Uterus (tissue), 4 donors: ENCODE data around the gene ERGIC1. TPM values are rescaled to one million over a fixed set of nuclear protein-coding genes. Genes with fewer than 3 reads are reported as not detected.

Source experiments
- DNase-seq, 2 donors: peaks; one replicate each; pipeline ENCODE4 v3.0.0-alpha.2; 2019 to 2020
- H3K27ac ChIP-seq, 2 donors: fragments of 200-600 bp; sonication (generic); 1 replicate in 1 of 2; 2 replicates in 1 of 2; pipeline ENCODE4 v1.5.1; 2016 to 2018
- H3K27me3 ChIP-seq, 2 donors: fragments of 200-600 bp; sonication (generic); one replicate each; pipeline ENCODE4 v1.5.1; 2018 to 2019; ENCODE audit warnings: control low read depth in 1 of 2
- H3K36me3 ChIP-seq, 2 donors: fragments of 200-600 bp; sonication (generic); one replicate each; pipeline ENCODE4 v1.5.1; 2019; ENCODE audit warnings: control low read depth in 1 of 2
- H3K4me1 ChIP-seq, 2 donors: fragments of 200-600 bp; sonication (generic); one replicate each; pipeline ENCODE4 v1.5.1; 2018 to 2019; ENCODE audit warnings: control low read depth in 1 of 2
- H3K4me3 ChIP-seq, 2 donors: fragments of 200-600 bp; sonication (generic); 1 replicate in 1 of 2; 2 replicates in 1 of 2; pipeline ENCODE4 v1.5.1; 2018 to 2019; ENCODE audit warnings: mild to moderate bottlenecking in 1 of 2
- H3K9me3 ChIP-seq, 2 donors: fragments of 200-600 bp; sonication (generic); one replicate each; pipeline ENCODE4 v1.5.1; 2019; ENCODE audit warnings: control low read depth in 1 of 2
- CTCF ChIP-seq, 4 experiments: fragments of 200-600 bp in 2 of 4; fragments of 450-650 bp in 2 of 4; sonication (generic) in 2 of 4; IDR thresholded peaks; one replicate each; pipeline ENCODE4 v1.5.1; 2016 to 2019; ENCODE audit warnings: antibody characterized with exemption in 4 of 4, mild to moderate bottlenecking in 2 of 4, moderate library complexity in 1 of 4
- POLR2A ChIP-seq, 2 donors: fragments of 450-650 bp; IDR thresholded peaks; one replicate each; pipeline ENCODE4 v1.6.1; 2016; ENCODE audit warnings: antibody characterized with exemption in 2 of 2, mild to moderate bottlenecking in 1 of 2, moderate library complexity in 1 of 2
- intact Hi-C: fragments of 100-400 bp; cut with DNase I; formaldehyde crosslinking; loops from one replicate; pipeline ENCODE4 v1.15.1; 2023; ENCODE audit warnings: low total_unique reads
- total RNA-seq, 4 donors: library from RNA; depleted of rRNA in 3 of 4; stranded (reverse); fragments of >200 nt in 3 of 4; gene quantifications; one replicate each; pipeline versions ENCODE4 v1.1.0 to v1.2.4, GENCODE V29; 2014 to 2023
- donor health status: DM: yes; HTN: yes; CAD: no.

ERGIC1 gene
- total RNA-seq, 4 donors from 2014 or later, result 34.8 to 130 (median 67.7) TPM

- Histone ChIP-seq H3K9me3 (no peaks in the 10 kb centered on the region), H3K4me3 (no peak overlapping the region), H3K27me3 (no peaks in the 10 kb centered on the region), H3K27ac (peak overlapping the region in 1 of 2 donors; percentile 30), H3K36me3 (no peaks in the 10 kb centered on the region), H3K4me1 (peaks cover 0 to 3% of the 10 kb centered on the region in 2 donors)
- DNase-seq, result no peak
- TF ChIP-seq POLR2A (IDR thresholded peaks at IDR 0.05) (no peak), CTCF (IDR thresholded peaks at IDR 0.05) (no peak)
- intact Hi-C loops, result no loop called here
Measured at GRCh38 chr5:172881691-172882370, 47.8 kb downstream of the ERGIC1 start.

- Histone ChIP-seq H3K9me3 (no peaks in the 10 kb centered on the region), H3K4me1 (peaks cover 0 to 9% of the 10 kb centered on the region in 2 donors)
- intact Hi-C loops, result no loop called here
Measured at GRCh38 chr5:172883066-172883465, 49.0 kb downstream of the ERGIC1 start.

GRCh38 chr5:172885597-172886340 lies 51.7 kb downstream of the ERGIC1 start:
- intact Hi-C loops, result no loop called here
- no peak for TF ChIP-seq POLR2A (IDR thresholded peaks at IDR 0.05)
- TF ChIP-seq CTCF (IDR thresholded peaks at IDR 0.05), result no peak
- H3K9me3 ChIP-seq, result no peaks in the 10 kb centered on the region
- no peaks in the 10 kb centered on the region for H3K36me3 ChIP-seq
- peak overlapping the region; percentile 90 to 95 for H3K27ac ChIP-seq
- no peak for DNase-seq
- no peak overlapping the region for H3K4me3 ChIP-seq
- H3K27me3 ChIP-seq, result no peaks in the 10 kb centered on the region
- H3K4me1 ChIP-seq, result peaks cover 0 to 6% of the 10 kb centered on the region in 2 donors

More at GRCh38 chr5:172883066-172883465, 49.0 kb downstream of the ERGIC1 start:
- no peaks in the 10 kb centered on the region for H3K27me3 ChIP-seq
- no peaks in the 10 kb centered on the region for H3K36me3 ChIP-seq
- H3K27ac ChIP-seq, result no peak overlapping the region
- no peak overlapping the region for H3K4me3 ChIP-seq
- TF ChIP-seq CTCF (IDR thresholded peaks at IDR 0.05), result no peak
- no peak for TF ChIP-seq POLR2A (IDR thresholded peaks at IDR 0.05)
- DNase-seq, result no peak

GRCh38 chr5:172886476-172886875 lies 52.4 kb downstream of the ERGIC1 start:
- intact Hi-C loops, result no loop called here
- TF ChIP-seq CTCF (IDR thresholded peaks at IDR 0.05), result no peak
- TF ChIP-seq POLR2A (IDR thresholded peaks at IDR 0.05), result no peak
- DNase-seq, result no peak
- Histone ChIP-seq H3K9me3 (no peaks in the 10 kb centered on the region), H3K4me3 (no peak overlapping the region), H3K27me3 (no peaks in the 10 kb centered on the region), H3K27ac (peak overlapping the region; percentile 90 to 95), H3K4me1 (peaks cover 0 to 9% of the 10 kb centered on the region in 2 donors), H3K36me3 (no peaks in the 10 kb centered on the region)

GRCh38 chr5:172886974-172887501 lies 53.0 kb downstream of the ERGIC1 start:
- peaks cover 0 to 9% of the 10 kb centered on the region in 2 donors for H3K4me1 ChIP-seq
- peak overlapping the region; percentile 1 to 7 for H3K4me3 ChIP-seq

More at GRCh38 chr5:172886974-172887501, 53.0 kb downstream of the ERGIC1 start:
- no peaks in the 10 kb centered on the region for H3K36me3 ChIP-seq
- TF ChIP-seq CTCF (IDR thresholded peaks at IDR 0.05) (no peak), POLR2A (IDR thresholded peaks at IDR 0.05) (peak; percentile 12 to 64)
- no peaks in the 10 kb centered on the region for H3K27me3 ChIP-seq
- no peaks in the 10 kb centered on the region for H3K9me3 ChIP-seq
- intact Hi-C loops, result no loop called here
- peak overlapping the region; percentile 90 to 95 for H3K27ac ChIP-seq
- peak; percentile 86 to 92 for DNase-seq
